ENCODE data around the gene IDH2. TPM values are rescaled to one million over a fixed set of nuclear protein-coding genes. Genes with fewer than 3 reads are reported as not detected.
A peak's percentile ranks its signal among the peaks of the same experiment; 100 is the strongest.

The IDH2 gene
- total RNA-seq, 1 experiment from 2014 or later: 53.3 TPM

DNA sequence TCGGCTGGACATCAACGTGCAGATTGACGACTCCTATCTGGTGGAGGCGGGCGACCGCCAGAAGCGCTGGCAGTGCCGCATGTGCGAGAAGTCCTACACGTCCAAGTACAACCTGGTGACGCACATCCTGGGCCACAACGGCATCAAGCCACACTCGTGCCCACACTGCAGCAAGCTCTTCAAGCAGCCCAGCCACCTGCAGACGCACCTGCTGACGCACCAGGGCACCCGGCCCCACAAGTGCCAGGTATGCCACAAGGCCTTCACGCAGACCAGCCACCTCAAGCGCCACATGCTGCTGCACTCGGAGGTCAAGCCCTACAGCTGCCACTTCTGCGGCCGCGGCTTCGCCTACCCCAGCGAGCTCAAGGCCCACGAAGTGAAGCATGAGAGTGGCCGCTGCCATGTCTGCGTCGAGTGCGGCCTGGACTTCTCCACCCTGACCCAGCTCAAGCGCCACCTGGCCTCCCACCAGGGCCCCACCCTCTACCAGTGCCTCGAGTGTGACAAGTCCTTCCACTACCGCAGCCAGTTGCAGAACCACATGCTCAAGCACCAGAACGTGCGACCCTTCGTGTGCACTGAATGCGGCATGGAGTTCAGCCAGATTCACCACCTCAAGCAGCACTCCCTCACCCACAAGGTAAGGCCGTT is 34.2 kb downstream of the IDH2 start:
- Mint-ChIP-seq H3K9me3 (no peaks in the 10 kb centered on the region), H3K4me3 (no peak overlapping the region), H3K4me1 (peaks cover 27% of the 10 kb centered on the region), H3K27ac (no peak overlapping the region), H3K36me3 (no peaks in the 10 kb centered on the region), H3K27me3 (ENCODE audit: low read depth) (no peaks in the 10 kb centered on the region)
- POLR2A ChIA-PET: no interaction called here
- TF ChIP-seq EMX1 (CRISPR knock-in tag; IDR thresholded peaks at IDR 0.05): no peak
- DNase-seq (ENCODE audit: low spot score): no peak
- ATAC-seq: no peak
- CTCF ChIA-PET: no interaction called here

DNA sequence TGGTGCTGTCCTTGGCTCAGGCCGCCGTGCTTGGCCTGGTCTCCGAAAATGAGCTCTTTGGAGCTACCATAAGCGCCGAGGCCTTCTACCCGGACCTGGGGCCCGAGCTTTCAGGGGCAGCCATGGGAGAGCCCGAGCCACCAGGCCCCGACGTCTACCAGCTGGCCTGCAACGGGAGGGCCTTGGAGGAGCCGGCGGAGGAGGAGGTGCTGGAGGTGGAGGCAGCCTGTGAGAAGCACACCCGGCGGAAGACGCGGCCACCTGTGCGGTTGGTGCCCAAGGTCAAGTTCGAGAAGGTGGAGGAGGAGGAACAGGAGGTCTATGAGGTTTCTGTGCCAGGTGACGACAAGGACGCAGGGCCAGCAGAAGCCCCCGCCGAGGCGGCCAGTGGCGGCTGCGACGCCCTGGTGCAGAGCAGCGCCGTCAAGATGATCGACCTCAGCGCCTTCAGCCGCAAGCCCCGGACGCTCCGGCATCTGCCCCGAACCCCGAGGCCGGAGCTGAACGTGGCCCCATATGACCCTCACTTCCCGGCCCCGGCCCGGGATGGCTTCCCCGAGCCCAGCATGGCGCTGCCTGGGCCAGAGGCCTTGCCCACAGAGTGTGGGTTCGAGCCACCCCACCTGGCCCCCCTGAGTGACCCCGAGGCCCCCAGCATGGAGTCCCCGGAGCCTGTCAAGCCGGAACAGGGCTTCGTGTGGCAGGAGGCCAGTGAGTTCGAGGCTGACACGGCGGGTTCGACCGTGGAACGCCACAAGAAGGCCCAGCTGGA is 34.9 kb downstream of the IDH2 start:
- CTCF ChIA-PET: interaction anchor here (1.2 kb wide), 1 partner anchor 306 kb away, joined by 3 read pairs; no protein-coding TSS in a partner anchor
- no peaks in the 10 kb centered on the region for H3K9me3 Mint-ChIP-seq
- ATAC-seq: no peak
- H3K27ac Mint-ChIP-seq: no peak overlapping the region
- POLR2A ChIA-PET: no interaction called here
- TF ChIP-seq ESRRA (CRISPR knock-in tag; IDR thresholded peaks at IDR 0.05; ENCODE audit: borderline replicate concordance) (no peak), EMX1 (CRISPR knock-in tag; IDR thresholded peaks at IDR 0.05) (no peak), JUN (CRISPR knock-in tag; IDR thresholded peaks at IDR 0.05) (no peak), ELF4 (CRISPR knock-in tag; IDR thresholded peaks at IDR 0.05; ENCODE audit: low read depth) (no peak), NR3C1 (CRISPR knock-in tag; conservative IDR thresholded peaks at IDR 0.05; ENCODE audit: low read depth) (no peak)
- TF ChIP-seq, protein P1, sequence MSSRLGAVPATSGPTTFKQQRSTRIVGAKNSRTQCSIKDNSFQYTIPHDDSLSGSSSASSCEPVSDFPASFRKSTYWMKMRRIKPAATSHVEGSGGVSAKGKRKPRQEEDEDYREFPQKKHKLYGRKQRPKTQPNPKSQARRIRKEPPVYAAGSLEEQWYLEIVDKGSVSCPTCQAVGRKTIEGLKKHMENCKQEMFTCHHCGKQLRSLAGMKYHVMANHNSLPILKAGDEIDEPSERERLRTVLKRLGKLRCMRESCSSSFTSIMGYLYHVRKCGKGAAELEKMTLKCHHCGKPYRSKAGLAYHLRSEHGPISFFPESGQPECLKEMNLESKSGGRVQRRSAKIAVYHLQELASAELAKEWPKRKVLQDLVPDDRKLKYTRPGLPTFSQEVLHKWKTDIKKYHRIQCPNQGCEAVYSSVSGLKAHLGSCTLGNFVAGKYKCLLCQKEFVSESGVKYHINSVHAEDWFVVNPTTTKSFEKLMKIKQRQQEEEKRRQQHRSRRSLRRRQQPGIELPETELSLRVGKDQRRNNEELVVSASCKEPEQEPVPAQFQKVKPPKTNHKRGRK (CRISPR knock-in tag; IDR thresholded peaks at IDR 0.05; ENCODE audit: borderline replicate concordance): no peak
- TF ChIP-seq, protein P2, sequence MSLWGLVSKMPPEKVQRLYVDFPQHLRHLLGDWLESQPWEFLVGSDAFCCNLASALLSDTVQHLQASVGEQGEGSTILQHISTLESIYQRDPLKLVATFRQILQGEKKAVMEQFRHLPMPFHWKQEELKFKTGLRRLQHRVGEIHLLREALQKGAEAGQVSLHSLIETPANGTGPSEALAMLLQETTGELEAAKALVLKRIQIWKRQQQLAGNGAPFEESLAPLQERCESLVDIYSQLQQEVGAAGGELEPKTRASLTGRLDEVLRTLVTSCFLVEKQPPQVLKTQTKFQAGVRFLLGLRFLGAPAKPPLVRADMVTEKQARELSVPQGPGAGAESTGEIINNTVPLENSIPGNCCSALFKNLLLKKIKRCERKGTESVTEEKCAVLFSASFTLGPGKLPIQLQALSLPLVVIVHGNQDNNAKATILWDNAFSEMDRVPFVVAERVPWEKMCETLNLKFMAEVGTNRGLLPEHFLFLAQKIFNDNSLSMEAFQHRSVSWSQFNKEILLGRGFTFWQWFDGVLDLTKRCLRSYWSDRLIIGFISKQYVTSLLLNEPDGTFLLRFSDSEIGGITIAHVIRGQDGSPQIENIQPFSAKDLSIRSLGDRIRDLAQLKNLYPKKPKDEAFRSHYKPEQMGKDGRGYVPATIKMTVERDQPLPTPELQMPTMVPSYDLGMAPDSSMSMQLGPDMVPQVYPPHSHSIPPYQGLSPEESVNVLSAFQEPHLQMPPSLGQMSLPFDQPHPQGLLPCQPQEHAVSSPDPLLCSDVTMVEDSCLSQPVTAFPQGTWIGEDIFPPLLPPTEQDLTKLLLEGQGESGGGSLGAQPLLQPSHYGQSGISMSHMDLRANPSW (CRISPR knock-in tag; conservative IDR thresholded peaks at IDR 0.05; ENCODE audit: low read depth): no peak
- H3K4me3 Mint-ChIP-seq: no peak overlapping the region
- H3K36me3 Mint-ChIP-seq: no peaks in the 10 kb centered on the region
- DNase-seq (ENCODE audit: low spot score): no peak
- no peaks in the 10 kb centered on the region for H3K27me3 Mint-ChIP-seq (ENCODE audit: low read depth)
- peaks cover 34% of the 10 kb centered on the region for H3K4me1 Mint-ChIP-seq

DNA sequence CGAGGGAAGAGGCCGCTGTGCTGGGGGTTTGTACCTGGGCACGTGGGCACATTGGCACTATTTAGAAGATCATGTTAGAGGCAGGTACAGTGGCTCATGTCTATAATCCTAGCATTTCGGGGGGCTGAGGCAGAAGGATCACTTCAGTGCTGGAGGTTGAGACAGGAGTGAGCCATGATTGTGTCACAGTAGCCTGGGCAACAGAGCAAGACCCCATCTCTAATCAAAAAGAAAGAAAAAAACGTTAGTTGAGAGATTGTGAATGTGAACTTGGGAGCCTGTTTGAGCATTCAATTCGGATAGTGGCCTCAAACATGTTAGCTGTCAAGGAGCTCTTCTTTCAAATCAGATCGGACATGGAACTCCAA is 36.6 kb downstream of the IDH2 start:
- no peaks in the 10 kb centered on the region for H3K36me3 Mint-ChIP-seq
- CTCF ChIA-PET: interaction anchor here (1.0 to 1.2 kb wide), 2 partner anchors 22 to 94 kb away, joined by 4 to 6 read pairs; no protein-coding TSS in a partner anchor
- H3K9me3 Mint-ChIP-seq: no peaks in the 10 kb centered on the region
- no peak for TF ChIP-seq ZBTB21 (CRISPR knock-in tag; IDR thresholded peaks at IDR 0.05; ENCODE audit: borderline replicate concordance)
- TF ChIP-seq ZNF121 (CRISPR knock-in tag; IDR thresholded peaks at IDR 0.05): peak; percentile 95
- TF ChIP-seq TEAD1 (CRISPR knock-in tag; IDR thresholded peaks at IDR 0.05): no peak
- H3K27me3 Mint-ChIP-seq (ENCODE audit: low read depth): no peaks in the 10 kb centered on the region; the same call in 1 of the 2 replicates
- DNase-seq (ENCODE audit: low spot score) (no peak), ATAC-seq (no peak)
- no peak overlapping the region for H3K4me3 Mint-ChIP-seq
- H3K4me1 Mint-ChIP-seq: peaks cover 48% of the 10 kb centered on the region
- H3K27ac Mint-ChIP-seq: no peak overlapping the region; the same call in 1 of the 2 replicates
- POLR2A ChIA-PET: no interaction called here

DNA sequence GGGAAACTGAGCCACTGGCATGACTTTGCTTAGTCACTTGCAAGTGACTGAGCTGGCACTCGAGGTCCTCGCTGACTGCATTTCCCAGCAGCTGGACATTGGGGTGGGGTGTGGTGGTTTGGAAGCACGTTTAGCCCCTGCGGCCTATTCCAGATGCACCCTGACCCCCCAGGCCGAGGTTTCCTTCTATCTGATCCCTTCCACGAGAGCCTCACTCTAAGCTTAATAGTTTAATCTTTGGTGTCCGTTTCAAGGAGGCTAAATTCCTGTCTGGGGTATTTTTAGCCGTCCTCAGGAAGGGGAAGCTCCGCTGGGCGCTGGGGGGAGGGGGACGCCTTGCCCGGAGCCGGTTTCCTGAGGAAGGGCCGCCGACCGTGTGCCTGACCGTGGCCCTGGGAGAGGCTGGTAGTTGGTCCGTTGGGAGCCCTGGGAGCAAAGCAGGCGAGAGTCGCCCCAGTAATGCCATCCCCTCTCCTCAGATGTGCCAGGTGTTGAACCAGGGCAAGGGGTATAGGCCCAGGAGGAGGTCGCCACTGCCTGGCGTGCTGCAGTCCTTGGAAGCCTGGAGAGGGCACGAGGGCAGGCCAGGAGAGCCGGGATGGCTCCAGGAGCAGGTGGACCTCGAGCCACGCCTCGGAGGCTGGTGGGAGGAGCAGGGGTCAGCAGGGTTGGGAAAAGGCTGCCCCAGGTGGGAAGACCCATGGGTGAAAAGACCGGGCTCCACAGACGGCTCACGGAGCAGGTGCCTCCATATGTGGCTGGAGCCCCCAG is 37.2 kb downstream of the IDH2 start:
- POLR2A ChIA-PET: no interaction called here
- DNase-seq (ENCODE audit: low spot score) (peak; percentile 50), ATAC-seq (peak; percentile 15)
- peaks cover 50% of the 10 kb centered on the region for H3K4me1 Mint-ChIP-seq
- H3K27me3 Mint-ChIP-seq (ENCODE audit: low read depth): no peaks in the 10 kb centered on the region; the same call in 1 of the 2 replicates
- H3K4me3 Mint-ChIP-seq: no peak overlapping the region
- CTCF ChIA-PET: interaction anchor here (0.5 to 1.2 kb wide), 6 partner anchors 10 to 305 kb away, joined by 3 to 6 read pairs (median 4); no protein-coding TSS in a partner anchor
- H3K9me3 Mint-ChIP-seq: no peaks in the 10 kb centered on the region
- no peaks in the 10 kb centered on the region for H3K36me3 Mint-ChIP-seq
- no peak overlapping the region for H3K27ac Mint-ChIP-seq
- TF ChIP-seq, protein P3, sequence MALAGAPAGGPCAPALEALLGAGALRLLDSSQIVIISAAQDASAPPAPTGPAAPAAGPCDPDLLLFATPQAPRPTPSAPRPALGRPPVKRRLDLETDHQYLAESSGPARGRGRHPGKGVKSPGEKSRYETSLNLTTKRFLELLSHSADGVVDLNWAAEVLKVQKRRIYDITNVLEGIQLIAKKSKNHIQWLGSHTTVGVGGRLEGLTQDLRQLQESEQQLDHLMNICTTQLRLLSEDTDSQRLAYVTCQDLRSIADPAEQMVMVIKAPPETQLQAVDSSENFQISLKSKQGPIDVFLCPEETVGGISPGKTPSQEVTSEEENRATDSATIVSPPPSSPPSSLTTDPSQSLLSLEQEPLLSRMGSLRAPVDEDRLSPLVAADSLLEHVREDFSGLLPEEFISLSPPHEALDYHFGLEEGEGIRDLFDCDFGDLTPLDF (CRISPR knock-in tag; IDR thresholded peaks at IDR 0.05): 0 out of 2 replicates have a peak, but pooled peaks have one; percentile 41
- TF ChIP-seq, protein P4, sequence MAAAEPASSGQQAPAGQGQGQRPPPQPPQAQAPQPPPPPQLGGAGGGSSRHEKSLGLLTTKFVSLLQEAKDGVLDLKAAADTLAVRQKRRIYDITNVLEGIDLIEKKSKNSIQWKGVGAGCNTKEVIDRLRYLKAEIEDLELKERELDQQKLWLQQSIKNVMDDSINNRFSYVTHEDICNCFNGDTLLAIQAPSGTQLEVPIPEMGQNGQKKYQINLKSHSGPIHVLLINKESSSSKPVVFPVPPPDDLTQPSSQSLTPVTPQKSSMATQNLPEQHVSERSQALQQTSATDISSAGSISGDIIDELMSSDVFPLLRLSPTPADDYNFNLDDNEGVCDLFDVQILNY (CRISPR knock-in tag; IDR thresholded peaks at IDR 0.05): no peak
- TF ChIP-seq, protein P5, sequence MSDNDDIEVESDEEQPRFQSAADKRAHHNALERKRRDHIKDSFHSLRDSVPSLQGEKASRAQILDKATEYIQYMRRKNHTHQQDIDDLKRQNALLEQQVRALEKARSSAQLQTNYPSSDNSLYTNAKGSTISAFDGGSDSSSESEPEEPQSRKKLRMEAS (CRISPR knock-in tag; IDR thresholded peaks at IDR 0.05): 0 out of 2 replicates have a peak, but pooled peaks have one; percentile 28
- TF ChIP-seq ESRRA (CRISPR knock-in tag; IDR thresholded peaks at IDR 0.05; ENCODE audit: borderline replicate concordance) (0 out of 2 replicates have a peak, but pooled peaks have one; percentile 25), SP1 (CRISPR knock-in tag; conservative IDR thresholded peaks at IDR 0.05) (no peak), ZNF317 (CRISPR knock-in tag; IDR thresholded peaks at IDR 0.05; ENCODE audit: borderline replicate concordance, low read depth) (0 out of 2 replicates have a peak, but pooled peaks have one; percentile 57), SOX15 (CRISPR knock-in tag; IDR thresholded peaks at IDR 0.05) (no peak), RELA (CRISPR knock-in tag; IDR thresholded peaks at IDR 0.05; ENCODE audit: borderline replicate concordance) (no peak)
- TF ChIP-seq, protein P6, sequence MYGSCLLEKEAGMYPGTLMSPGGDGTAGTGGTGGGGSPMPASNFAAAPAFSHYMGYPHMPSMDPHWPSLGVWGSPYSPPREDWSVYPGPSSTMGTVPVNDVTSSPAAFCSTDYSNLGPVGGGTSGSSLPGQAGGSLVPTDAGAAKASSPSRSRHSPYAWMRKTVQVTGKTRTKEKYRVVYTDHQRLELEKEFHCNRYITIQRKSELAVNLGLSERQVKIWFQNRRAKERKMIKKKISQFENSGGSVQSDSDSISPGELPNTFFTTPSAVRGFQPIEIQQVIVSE (CRISPR knock-in tag; IDR thresholded peaks at IDR 0.05; ENCODE audit: borderline replicate concordance): no peak
